T-helper 1 cell treated with Interleukin-12 subunit alpha and Interleukin-12 subunit beta and Interleukin-4 antibody, amounts not matched to agents 30 μg/mL and 1 μg/mL, for 36 hours (primary cell): ENCODE results near the gene SNRPA.

Experiments
- H3K27ac Mint-ChIP-seq: one replicate; pipeline ENCODE4 v1.8.0; 2021; ENCODE audit warnings: mild to moderate bottlenecking, mixed read lengths
- H3K27me3 Mint-ChIP-seq: one replicate; pipeline ENCODE4 v1.8.0; 2021; ENCODE audit warnings: low read depth, mixed read lengths
- H3K36me3 Mint-ChIP-seq: one replicate; pipeline ENCODE4 v1.8.0; 2021; ENCODE audit warnings: low read depth, mixed read lengths
- H3K4me1 Mint-ChIP-seq: one replicate; pipeline ENCODE4 v1.8.0; 2021; ENCODE audit warnings: low read depth, mixed read lengths
- H3K4me3 Mint-ChIP-seq: one replicate; pipeline ENCODE4 v1.8.0; 2021; ENCODE audit warnings: mild to moderate bottlenecking, moderate library complexity, mixed read lengths
- H3K9me3 Mint-ChIP-seq: one replicate; pipeline ENCODE4 v1.8.0; 2021; ENCODE audit warnings: mixed read lengths

SNRPA gene

GRCh38 chr19:40750874-40751537, at the start of gene SNRPA:
TSS of gene SNRPA (plus strand) at chr19:40751203. CDS start at chr19:40751409, 206 bp downstream.
- Mint-ChIP-seq H3K9me3 (no peaks in the 10 kb centered on the region), H3K36me3 (peaks cover 27% of the 10 kb centered on the region), H3K4me1 (peaks cover 35% of the 10 kb centered on the region), H3K27ac (peak within 1 kb of the TSS; percentile 97), H3K27me3 (no peaks in the 10 kb centered on the region), H3K4me3 (peak within 1 kb of the TSS; percentile 95)

DNA sequence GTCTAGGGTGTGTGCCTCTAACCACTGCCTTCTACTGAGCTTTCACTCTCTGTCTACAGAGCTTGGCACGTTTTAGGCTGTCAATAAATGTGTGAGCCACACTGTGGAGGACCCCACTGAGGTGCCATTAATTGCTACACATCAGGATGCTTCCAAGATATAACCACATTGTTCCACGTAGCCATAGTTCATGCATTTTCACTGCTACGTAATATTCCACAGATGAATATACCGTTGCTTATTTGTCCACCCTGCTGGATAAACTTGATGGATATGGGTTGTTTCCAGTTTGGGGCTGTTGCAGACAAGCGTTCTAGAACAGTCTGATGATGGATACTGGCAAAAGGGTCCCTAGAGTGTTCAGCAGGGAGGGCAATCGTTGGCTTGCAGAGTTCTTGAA, 49.2 kb upstream of the SNRPA start:
- H3K36me3 Mint-ChIP-seq = peaks cover 27% of the 10 kb centered on the region
- H3K4me1 Mint-ChIP-seq = no peaks in the 10 kb centered on the region
- no peaks in the 10 kb centered on the region for H3K9me3 Mint-ChIP-seq
- H3K27ac Mint-ChIP-seq = no peak overlapping the region
- H3K27me3 Mint-ChIP-seq = no peaks in the 10 kb centered on the region
- no peak overlapping the region for H3K4me3 Mint-ChIP-seq

- Mint-ChIP-seq H3K27ac (no peak overlapping the region), H3K4me1 (no peaks in the 10 kb centered on the region), H3K36me3 (peaks cover 28% of the 10 kb centered on the region), H3K9me3 (no peaks in the 10 kb centered on the region), H3K27me3 (no peaks in the 10 kb centered on the region), H3K4me3 (no peak overlapping the region)
Observed at GRCh38 chr19:40702337-40703012, 48.5 kb upstream of the SNRPA start.

DNA sequence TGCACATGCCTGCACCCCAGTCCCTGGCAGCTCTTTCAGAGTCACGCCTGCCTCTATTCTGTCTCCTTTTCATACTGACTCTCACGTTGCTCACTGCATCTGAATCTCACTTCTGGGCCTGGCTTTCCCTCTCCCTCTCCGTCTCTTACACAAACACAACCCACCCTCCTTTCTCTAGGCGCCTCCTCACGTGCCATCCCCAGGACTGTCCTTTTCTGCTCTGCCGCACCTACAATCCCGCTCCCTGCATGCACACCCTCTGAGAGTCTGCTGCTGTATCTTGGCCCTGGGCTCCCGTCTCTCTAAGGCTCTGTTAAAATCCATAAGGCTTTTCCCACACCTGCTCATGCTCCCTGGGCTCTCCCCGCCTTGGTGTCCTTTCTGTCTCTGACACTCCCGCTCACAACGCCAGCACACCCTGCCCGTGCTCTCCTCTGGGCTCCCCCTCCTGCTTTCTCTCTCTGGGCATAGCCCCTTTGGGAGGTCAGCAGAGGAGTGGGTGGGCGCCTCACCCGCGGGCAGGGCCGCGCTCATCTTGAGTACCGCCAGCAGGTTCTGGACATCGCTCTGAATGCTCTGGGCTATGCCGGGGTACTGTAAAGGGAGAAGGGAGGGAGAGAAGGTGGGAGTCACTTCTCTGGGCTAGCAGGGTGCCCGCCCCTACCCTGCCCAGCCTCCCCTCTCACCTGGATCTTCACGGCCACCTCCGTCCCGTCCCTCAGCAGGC, 47.8 kb upstream of the SNRPA start:
- Mint-ChIP-seq H3K27me3 (no peaks in the 10 kb centered on the region), H3K36me3 (peaks cover 28% of the 10 kb centered on the region), H3K4me3 (no peak overlapping the region), H3K4me1 (no peaks in the 10 kb centered on the region), H3K9me3 (no peaks in the 10 kb centered on the region), H3K27ac (no peak overlapping the region)

- H3K9me3 Mint-ChIP-seq = no peaks in the 10 kb centered on the region
- H3K27me3 Mint-ChIP-seq = no peaks in the 10 kb centered on the region
- H3K4me1 Mint-ChIP-seq = no peaks in the 10 kb centered on the region
- no peak overlapping the region for H3K27ac Mint-ChIP-seq
- H3K4me3 Mint-ChIP-seq = no peak overlapping the region
- H3K36me3 Mint-ChIP-seq = peaks cover 29% of the 10 kb centered on the region
Observed at GRCh38 chr19:40704491-40705361, 46.3 kb upstream of the SNRPA start.

DNA sequence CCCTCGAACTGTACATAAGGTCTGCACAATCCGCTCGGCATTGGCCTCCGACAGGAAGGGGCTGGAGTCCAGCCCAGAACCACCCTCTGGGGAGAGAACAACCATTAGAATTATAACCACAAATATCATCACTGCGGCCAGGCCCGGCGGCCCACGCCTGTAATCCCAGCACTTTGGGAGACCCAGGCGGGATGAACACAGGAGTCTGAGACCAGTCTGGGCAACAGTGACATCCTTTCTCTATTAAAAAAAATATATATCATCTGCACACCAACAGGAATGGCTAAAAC, 45.7 kb upstream of the SNRPA start:
- peaks cover 29% of the 10 kb centered on the region for H3K36me3 Mint-ChIP-seq
- no peaks in the 10 kb centered on the region for H3K9me3 Mint-ChIP-seq
- H3K27me3 Mint-ChIP-seq = no peaks in the 10 kb centered on the region
- H3K4me3 Mint-ChIP-seq = no peak overlapping the region
- H3K4me1 Mint-ChIP-seq = no peaks in the 10 kb centered on the region
- no peak overlapping the region for H3K27ac Mint-ChIP-seq

DNA sequence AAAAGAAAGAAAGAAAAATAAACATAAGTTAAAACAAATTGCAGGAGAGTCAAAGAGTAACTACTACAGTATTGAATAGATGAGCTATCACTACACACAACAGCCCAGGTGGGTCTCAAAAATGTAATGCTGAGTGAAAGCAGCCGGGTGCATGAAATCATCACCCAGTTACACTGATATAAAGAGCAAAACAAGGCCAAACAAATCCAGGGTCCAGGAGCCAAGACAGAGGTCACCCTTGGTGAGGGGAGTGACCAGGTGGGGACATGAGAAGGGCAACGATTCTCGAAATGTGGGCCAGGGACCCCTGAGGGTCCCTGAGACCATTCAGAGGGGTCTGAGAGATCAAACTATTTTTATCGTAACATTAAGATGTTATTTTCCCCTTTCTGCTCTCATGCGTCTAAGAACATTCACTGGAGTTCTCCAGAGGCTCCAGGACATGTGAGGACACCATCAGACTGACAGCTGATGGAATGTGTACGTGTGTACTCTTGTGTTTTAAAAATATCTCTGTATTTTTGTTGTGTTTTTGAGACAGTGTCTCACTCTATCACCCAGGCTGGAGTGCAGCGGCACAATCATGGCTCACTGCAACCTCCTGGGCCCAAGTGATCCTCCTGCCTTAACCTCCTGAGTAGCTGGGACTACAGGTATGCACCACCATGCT, 44.9 kb upstream of the SNRPA start:
- Mint-ChIP-seq H3K9me3 (no peaks in the 10 kb centered on the region), H3K4me3 (no peak overlapping the region), H3K27me3 (no peaks in the 10 kb centered on the region), H3K36me3 (peaks cover 27% of the 10 kb centered on the region), H3K27ac (no peak overlapping the region), H3K4me1 (no peaks in the 10 kb centered on the region)

DNA sequence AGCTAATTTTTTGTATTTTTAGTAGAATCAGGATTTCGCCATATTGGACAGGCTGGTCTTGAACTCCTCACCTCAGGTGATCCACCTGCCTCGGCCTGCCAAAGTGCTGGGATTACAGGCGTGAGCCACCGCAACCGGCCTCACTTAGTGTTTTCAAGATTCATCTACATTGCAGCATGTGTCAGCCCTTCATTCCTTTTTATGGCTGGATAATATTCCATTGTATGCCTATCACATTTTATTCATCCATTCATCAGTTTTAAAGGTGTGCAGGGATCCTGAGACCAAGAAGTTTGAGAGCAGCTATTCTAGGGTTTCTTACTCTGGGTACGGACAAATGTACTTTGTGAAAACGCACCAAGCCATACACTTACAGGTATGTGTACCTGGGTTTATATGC, 43.4 kb upstream of the SNRPA start:
- no peaks in the 10 kb centered on the region for H3K9me3 Mint-ChIP-seq
- no peak overlapping the region for H3K27ac Mint-ChIP-seq
- no peak overlapping the region for H3K4me3 Mint-ChIP-seq
- H3K27me3 Mint-ChIP-seq = no peaks in the 10 kb centered on the region
- peaks cover 7% of the 10 kb centered on the region for H3K4me1 Mint-ChIP-seq
- peaks cover 29% of the 10 kb centered on the region for H3K36me3 Mint-ChIP-seq

GRCh38 chr19:40709817-40710216, 41.2 kb upstream of the SNRPA start:
- no peak overlapping the region for H3K4me3 Mint-ChIP-seq
- H3K27me3 Mint-ChIP-seq = no peaks in the 10 kb centered on the region
- peaks cover 24% of the 10 kb centered on the region for H3K36me3 Mint-ChIP-seq
- H3K27ac Mint-ChIP-seq = no peak overlapping the region
- H3K4me1 Mint-ChIP-seq = peaks cover 15% of the 10 kb centered on the region
- H3K9me3 Mint-ChIP-seq = no peaks in the 10 kb centered on the region

DNA sequence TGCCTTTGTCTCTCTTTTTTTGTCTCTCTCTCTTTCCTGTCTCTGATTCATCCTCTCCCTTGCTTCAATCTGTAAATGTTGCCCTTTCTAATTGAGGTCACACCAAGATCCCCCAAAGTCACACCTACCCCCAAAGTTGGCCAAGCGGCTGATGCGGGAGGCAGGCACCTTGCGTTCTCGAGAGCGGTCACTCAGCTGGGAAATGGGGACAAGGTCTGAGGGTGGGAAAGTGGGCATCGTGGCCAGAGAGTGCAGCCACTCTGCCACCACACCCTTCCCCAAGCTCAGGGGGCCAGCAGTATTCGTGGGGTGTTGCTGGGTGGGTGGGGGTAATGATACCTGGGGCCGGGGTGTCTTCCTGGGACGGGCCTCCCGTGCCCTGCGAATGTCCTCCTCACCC, 37.1 kb upstream of the SNRPA start:
- peak overlapping the region; percentile 55 for H3K4me3 Mint-ChIP-seq
- peak overlapping the region; percentile 22 for H3K27ac Mint-ChIP-seq
- no peaks in the 10 kb centered on the region for H3K27me3 Mint-ChIP-seq
- H3K36me3 Mint-ChIP-seq = peaks cover 15% of the 10 kb centered on the region
- H3K9me3 Mint-ChIP-seq = no peaks in the 10 kb centered on the region
- H3K4me1 Mint-ChIP-seq = peaks cover 36% of the 10 kb centered on the region

DNA sequence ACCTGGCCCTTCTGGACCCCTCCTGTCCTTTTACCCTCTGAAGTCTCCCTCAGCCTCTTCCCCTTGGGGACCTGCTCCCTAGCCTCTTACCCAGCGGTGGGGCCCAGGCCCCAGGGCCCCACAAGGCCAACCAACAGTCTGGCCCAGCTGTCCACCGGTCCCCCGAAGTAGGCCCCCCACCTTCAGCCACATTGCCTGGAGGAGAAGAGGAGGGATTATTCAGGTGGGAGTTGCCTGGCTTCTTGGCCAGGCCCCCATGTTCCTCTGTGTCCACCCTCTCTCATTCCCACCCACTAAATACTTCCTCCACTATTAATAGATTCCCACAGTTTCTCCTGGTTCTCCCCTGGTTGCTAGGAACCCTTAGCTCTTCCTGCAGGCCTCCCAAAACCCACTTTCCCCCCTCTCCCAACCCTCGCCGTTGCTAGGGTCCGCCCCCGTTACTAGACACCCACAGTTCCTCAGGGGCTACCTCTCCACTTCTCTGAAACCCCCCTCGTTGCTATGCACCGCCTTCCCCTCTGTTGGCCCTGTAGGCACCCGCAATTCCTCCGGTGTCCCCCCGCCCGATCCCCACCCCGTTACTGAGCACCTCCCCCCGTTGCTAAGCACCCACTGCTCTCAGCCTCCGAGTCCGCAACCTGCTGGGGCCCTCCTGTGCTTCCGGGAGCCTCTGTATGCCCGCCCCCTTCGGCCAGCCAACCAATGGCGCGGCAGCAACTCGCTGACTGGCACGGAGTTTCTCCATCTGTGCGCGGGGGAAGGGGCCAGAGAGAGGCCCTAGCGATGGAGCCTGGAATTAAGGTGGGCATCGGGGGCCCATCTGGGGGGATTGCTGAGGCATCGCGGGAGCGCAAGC, 36.3 kb upstream of the SNRPA start:
- Mint-ChIP-seq H3K4me1 (peaks cover 38% of the 10 kb centered on the region), H3K4me3 (peak overlapping the region; percentile 83), H3K27ac (peak overlapping the region; percentile 95), H3K36me3 (peaks cover 14% of the 10 kb centered on the region), H3K27me3 (no peaks in the 10 kb centered on the region), H3K9me3 (no peaks in the 10 kb centered on the region)

DNA sequence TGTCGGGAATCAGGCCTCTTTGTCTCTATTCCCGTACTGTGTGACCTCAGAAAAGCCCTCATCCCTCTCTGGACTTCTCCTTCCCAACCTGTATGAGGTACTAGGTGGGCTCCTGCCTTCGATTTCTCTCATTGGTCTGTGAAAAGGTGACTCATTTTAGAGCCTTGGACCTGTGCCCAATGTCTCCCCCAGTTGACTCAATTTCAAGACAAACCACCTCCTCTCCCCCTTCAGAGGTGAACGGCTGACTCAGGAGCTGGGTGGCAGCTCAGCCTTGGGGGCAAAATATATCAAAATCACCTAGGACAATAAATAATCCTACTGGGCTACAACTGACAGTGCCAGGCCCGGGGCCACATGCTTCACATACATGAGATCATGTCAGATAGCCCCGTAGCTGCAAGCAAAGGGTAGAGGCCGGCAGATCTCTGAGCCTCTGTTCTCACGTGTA, 34.9 kb upstream of the SNRPA start:
- peaks cover 17% of the 10 kb centered on the region for H3K36me3 Mint-ChIP-seq
- H3K4me3 Mint-ChIP-seq = peak overlapping the region; percentile 83
- H3K4me1 Mint-ChIP-seq = peaks cover 51% of the 10 kb centered on the region
- no peaks in the 10 kb centered on the region for H3K27me3 Mint-ChIP-seq
- H3K27ac Mint-ChIP-seq = peak overlapping the region; percentile 95
- no peaks in the 10 kb centered on the region for H3K9me3 Mint-ChIP-seq
